Occipital lobe (tissue), 2 donors: ENCODE data around the gene IVD. TPM values are rescaled to one million over a fixed set of nuclear protein-coding genes. Genes with fewer than 3 reads are reported as not detected.

Source experiments
- DNase-seq: peaks from one replicate; lab custom pipeline; 2025; lab: John Stamatoyannopoulos, UW
- total RNA-seq: library from RNA; depleted of rRNA; stranded (reverse); fragments of >200 nt; gene quantifications from one replicate; pipeline ENCODE4 v1.2.3, GENCODE V29; 2014

The IVD gene
- total RNA-seq: 22.1 TPM

- DNase-seq: peak; percentile 97
Observed at GRCh38 chr15:40405501-40406381, at the start of gene IVD. IVD (plus strand) TSS chr15:40405795; CDS start chr15:40405828, 33 bp downstream.

DNA sequence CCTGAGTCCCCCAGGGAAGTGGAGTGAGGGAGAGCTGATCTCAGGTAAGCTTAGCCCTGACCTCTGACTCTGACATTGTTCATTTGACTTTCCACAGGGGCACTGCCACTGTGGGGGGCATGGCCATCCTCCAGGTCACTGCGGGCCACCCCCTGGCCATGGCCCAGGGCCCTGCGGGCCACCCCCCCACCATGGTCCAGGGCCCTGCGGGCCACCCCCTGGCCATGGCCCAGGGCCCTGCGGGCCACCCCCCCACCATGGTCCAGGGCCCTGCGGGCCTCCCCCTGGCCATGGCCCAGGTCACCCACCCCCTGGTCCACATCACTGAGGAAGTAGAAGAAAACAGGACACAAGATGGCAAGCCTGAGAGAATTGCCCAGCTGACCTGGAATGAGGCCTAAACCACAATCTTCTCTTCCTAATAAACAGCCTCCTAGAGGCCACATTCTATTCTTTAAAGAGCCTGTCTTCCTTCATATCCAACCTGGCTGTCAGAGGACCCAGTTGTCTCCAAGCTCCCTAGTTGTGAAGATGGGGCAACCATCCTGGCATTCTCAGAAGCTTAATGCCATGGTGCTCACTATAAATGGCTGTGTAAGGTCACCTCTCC lies 49.5 kb upstream of the IVD start:
- DNase-seq: no peak

DNA sequence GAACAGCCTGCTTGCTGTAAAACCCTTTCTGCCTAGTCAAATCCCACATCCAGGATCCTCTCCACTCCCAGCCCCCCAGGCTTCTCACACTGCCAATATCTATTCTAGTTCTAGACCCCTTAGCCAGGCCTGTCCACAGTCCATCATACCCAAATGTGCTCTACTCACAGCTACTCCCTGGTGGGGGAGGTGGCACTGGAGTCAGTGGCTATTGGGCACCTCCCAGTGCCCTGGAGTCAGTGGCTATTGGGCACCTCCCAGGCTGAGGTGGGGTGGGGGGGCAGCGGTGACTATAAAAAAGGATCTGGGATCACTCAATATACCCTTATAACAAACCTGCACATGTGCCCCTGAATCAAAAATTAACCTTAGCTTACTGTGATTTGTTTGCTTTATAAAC lies 48.3 kb upstream of the IVD start:
- DNase-seq: no peak

DNA sequence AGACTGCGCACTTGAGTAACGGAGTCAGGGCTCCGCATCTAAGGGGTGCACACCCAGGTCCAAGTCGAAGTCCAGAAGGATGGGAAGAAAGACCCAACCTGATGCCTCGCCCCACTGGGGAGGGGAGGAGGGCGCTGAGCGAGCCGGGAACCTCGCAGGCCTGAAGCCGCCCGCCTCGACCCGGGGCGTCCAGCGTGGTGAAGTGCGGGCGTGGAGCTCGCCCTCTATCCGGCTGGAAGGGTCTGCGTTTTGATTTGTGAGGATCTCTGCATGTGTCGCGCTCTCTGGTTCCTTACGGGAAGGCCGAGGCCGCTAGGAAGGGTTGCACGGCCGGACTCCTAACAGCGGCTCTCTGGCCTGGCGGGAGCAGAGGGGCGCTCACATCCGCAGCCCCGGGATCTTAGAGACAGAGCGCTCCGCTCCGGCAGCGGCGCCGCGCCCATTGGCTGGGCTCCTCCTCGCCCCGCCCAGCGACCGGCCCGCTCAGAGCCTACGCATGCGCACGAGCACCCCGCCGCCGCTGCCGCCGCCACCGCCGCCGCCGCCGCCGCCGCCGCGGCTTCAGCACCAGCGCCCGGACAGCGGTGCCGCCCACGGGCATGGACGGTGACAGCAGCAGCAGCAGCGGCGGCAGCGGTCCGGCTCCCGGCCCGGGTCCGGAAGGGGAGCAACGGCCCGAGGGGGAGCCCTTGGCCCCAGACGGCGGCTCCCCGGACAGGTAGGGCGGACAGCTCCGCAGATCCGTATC lies 47.7 kb upstream of the IVD start, which contains the start of gene DISP2:
DISP2 (plus strand) TSS at position 497 of the 748 bp plus-strand sequence; CDS start at position 600, 103 bp downstream.
- DNase-seq: peak; percentile 80

DNA sequence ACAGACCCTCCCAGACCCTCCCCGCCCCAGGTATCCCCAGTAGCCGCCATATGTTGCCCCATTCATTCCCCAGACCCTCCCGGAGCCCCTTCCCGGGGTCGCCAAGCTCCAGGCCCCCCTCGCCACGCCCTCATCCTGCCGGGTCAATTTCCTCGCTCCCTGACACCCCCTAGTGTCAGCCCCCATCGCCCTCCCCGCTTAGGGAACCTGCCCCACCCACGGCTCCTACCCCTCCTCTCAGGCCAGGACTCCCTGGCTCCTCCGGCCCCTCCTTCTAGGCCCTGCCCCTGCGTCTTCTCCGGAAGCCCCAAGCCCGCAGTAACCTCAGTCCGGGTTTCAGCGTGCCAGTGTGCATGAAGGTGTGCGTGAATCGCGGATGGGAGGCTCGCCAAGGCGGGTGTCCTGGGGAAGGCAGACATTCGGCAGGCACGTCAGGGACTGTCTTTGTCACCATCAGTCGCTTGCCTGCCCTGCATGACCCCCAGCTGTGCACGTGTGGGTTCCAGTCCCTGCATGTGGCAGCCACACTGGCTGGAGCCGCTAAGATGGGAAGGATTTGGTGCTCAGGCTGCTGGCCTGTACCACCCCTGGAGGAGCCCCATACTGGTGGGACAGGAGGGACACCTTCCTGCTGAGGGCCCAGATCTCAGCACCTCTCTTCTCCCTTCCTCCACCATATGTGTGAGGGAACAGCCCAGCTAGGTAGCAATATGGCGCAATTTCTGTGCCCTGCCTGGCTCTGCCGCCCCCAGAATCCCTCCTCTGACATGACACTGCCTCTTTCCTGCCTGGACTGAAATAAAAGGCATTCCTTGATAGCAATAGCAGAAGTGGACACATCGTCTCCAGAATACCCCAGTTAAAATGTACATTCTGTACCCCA lies 46.9 kb upstream of the IVD start:
- no peak for DNase-seq

- DNase-seq: no peak
Observed at GRCh38 chr15:40360015-40360414, 45.6 kb upstream of the IVD start.

DNA sequence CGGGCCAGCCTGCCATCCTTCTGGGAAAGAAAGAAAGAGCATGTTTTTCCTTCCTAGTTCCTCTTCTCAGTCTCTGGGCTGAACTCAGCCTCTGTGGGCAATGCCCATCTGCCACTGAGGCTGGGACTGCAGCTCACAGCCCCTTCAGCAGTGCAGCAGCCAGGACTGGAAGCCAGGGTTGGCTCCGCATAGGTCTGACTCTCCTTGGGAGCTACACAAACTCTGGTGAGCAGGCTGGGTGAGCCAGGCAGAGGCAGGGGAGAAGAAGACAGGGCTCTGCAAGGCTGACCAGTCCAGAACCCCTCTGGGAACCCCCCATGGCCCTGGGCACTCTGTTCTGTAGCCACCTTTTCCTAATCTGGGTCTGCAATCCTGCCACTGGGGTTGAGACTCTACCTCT lies 44.0 kb upstream of the IVD start:
- DNase-seq: no peak

DNA sequence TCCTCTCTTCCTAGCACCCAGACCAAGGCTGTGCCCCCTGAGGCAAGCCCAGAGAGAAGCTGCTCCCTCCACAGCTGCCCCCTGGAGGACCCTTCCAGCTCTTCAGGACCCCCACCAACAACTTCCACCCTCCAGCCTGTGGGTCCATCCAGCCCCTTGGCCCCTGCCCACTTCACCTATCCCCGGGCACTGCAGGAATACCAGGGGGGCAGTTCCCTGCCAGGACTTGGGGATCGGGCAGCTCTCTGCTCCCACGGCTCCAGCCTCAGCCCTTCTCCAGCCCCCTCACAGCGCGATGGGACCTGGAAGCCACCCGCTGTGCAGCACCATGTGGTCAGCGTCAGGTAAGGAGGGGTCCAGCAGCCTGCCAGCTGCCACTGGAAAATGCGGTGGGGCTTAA lies 42.0 kb upstream of the IVD start:
- DNase-seq: no peak

GRCh38 chr15:40364251-40364650 lies 41.3 kb upstream of the IVD start:
- DNase-seq: no peak

DNA sequence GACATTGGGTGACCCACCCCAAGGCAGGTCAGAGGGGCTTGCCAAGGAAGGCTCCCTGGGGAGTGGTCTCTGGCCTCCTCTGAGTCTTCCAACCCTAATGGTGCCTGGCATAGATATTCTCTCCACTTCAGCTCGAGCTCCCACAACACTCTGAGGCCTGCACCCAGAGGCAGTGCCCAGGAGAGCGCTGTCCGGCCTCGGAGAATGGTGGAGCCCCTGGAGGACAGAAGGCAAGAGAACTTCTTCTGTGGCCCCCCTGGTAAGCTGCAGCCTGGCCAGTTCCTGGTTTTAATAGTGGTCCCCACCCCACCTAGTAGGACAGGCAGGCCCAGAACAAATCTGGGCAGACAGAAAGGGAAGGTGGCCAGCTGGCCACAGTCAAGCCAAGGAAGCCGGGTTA lies 40.6 kb upstream of the IVD start:
- DNase-seq: no peak

DNA sequence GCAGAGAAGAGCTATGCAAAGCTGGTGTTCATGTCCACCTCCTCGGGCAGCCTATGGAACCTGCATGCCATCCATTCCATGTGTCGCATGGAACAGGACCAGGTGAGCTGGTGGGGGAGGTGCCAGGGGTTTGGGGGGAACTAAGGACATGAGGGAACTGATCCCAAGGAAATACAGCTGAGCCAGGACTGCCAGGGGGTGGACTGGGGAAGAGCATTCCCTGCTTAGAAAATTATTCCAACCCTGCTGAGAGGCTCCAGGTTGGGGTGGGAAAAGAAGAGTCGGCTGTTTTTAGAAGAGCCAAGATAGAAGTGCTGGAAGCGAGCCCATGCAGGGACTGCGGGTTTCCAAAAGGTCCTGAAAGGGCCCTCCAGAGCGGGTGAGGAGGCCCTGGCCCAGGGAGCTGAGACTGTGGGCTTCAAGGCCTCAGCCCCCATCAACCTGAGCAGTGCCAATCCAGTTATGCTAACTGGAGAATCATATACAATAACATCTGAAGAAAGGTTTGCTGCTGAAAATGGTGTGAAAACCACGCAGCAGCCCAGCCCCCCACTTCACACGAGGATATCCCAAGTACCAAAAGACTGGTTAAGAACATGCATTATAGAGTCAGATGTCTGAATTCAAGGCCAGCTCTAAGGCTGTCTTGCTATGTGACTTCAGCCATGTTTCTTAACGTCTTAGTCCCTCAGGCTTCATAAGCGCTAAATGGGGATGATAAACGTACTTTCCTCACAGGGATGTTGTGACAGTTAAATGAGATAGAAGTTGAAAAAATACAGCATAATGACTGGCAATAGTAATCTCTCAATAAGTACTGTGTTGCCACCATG lies 39.8 kb upstream of the IVD start:
- no peak for DNase-seq

DNA sequence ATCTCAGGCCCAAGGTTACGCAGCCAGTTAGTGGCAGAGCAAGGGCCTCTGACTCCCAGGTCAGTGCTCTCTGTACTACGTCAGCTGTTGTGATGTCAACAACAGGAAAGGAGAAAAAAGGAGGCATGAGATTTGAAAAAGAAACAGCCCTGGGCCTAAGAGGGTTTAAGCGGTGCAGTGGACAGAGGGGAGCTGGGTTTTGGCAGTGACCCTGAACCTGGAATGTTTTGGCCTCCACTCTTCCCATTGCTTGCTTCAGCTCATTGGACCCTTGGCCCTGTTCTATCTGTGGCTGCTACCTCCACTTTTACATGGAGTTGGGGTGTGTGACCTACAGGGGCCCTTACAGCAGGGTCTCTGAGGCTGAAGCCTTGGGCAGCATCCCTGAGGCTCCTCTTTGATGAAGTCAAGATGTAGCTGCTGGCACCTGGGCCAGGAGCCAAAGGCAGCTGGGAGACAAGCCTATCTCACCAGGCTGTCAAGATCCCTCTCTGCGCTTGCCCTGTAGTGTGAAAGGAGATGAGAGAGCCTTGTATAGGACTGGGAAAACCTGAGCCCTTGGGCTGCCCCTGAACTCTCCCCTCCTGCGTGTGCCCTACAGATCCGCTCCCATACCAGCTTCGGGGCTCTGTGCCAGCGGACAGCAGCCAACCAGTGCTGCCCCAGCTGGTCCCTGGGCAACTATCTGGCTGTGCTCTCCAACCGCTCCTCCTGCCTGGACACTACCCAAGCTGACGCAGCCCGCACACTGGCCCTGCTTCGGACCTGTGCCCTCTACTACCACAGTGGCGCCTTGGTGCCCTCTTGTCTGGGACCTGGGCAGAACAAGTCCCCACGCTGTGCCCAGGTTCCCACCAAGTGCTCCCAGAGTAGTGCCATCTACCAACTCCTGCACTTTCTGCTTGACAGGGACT lies 38.9 kb upstream of the IVD start:
- DNase-seq: peak; percentile 76

GRCh38 chr15:40367371-40367685 lies 38.3 kb upstream of the IVD start:
- no peak for DNase-seq

DNA sequence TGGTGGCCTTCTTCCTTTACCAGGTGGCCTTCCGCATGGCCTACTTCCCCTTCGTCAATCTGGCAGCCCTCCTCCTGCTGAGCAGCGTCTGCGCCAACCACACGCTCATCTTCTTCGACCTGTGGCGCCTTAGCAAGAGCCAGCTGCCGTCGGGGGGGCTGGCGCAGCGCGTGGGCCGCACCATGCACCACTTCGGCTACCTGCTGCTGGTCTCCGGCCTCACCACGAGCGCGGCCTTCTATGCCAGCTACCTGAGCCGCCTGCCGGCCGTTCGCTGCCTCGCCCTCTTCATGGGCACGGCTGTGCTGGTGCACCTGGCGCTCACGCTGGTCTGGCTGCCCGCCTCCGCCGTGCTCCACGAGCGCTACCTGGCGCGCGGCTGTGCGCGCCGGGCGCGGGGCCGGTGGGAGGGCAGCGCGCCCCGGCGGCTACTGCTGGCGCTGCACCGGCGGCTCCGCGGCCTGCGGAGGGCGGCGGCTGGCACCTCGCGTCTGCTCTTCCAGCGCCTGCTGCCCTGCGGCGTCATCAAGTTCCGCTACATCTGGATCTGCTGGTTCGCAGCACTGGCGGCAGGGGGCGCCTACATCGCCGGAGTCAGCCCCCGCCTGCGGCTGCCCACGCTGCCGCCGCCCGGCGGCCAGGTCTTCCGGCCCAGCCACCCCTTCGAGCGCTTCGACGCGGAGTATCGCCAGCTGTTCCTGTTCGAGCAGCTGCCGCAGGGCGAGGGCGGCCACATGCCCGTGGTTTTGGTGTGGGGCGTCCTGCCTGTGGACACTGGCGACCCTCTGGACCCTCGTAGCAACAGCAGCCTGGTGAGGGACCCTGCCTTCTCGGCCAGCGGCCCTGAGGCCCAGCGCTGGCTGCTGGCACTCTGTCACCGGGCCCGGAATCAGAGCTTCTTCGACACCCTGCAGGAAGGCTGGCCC lies 37.6 kb upstream of the IVD start:
- peak; percentile 48 for DNase-seq

DNA sequence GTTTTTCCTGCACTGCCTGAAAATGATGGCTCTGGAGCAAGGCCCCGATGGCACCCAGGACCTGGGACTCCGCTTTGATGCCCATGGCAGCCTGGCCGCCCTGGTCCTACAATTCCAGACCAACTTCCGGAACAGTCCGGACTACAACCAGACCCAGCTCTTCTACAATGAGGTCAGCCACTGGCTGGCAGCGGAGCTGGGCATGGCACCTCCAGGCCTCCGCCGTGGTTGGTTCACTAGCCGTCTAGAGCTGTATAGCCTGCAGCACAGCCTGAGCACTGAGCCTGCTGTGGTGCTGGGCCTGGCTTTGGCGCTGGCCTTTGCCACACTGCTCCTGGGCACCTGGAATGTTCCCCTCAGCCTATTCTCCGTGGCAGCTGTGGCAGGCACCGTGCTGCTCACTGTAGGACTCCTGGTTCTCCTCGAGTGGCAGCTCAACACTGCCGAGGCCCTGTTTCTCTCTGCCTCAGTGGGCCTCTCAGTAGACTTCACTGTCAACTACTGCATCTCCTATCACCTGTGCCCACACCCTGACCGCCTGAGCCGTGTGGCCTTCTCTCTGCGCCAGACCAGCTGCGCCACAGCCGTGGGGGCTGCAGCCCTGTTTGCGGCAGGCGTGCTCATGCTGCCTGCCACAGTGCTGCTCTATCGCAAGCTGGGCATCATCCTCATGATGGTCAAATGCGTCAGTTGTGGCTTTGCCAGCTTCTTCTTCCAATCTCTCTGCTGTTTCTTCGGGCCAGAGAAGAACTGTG lies 36.7 kb upstream of the IVD start:
- DNase-seq: no peak

- DNase-seq: no peak
Observed at GRCh38 chr15:40369474-40369869, 36.1 kb upstream of the IVD start.

DNA sequence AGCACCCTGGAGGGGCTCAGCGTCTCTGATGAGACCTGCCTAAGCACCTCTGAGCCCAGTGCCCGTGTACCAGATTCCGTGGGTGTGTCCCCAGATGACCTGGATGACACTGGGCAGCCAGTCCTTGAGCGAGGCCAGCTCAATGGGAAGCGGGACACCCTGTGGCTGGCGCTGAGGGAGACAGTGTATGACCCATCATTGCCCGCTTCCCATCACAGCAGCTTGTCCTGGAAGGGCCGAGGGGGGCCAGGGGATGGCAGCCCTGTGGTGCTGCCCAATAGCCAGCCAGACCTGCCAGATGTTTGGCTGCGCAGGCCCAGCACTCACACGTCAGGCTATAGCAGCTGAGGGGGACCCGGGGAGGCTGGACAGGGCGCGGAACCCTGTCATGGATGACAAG lies 35.6 kb upstream of the IVD start:
- DNase-seq: no peak

DNA sequence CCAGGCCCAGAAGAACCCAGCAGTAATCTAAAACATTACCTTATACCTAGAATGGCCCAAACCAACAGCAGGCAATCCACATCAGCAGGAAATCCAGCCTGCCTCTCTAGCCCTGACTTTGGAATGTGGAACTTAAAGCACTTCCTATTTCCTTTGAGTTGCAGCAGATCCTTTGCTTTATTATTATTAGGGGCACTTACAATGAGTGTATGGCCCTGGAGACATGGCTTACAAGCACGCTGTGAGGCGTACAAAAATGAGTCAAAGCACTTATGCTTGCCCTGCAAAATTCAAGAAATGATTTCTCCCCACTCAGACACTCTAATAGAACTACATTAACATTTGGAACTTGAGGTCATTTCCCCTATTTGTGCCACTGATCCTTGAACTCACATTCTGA lies 32.6 kb upstream of the IVD start:
- no peak for DNase-seq
